Brain microvascular endothelial cell (primary cell): ENCODE data around the gene MTFP1.

ENCODE experiments used
- DNase-seq: peaks from one replicate; pipeline ENCODE4 v3.0.0-alpha.2; 2020
- H3K27ac ChIP-seq: fragments of 250-450 bp; sonication (Bioruptor Pico); 2 replicates; pipeline ENCODE4 v1.5.1; 2020; ENCODE audit warnings: mild to moderate bottlenecking, moderate library complexity
- H3K27me3 ChIP-seq: fragments of 250-450 bp; sonication (Bioruptor Pico); replicated peaks from 2 replicates; pipeline ENCODE4 v1.5.1; 2020; ENCODE audit warnings: mild to moderate bottlenecking
- H3K36me3 ChIP-seq: fragments of 250-450 bp; sonication (Bioruptor Pico); replicated peaks from 2 replicates; pipeline ENCODE4 v1.5.1; 2020; ENCODE audit warnings: mild to moderate bottlenecking
- H3K4me3 ChIP-seq: 2 replicates; pipeline ENCODE4 v1.5.1; 2011; ENCODE audit warnings: low read depth, mild to moderate bottlenecking, control low read depth, low read length, moderate library complexity
- CTCF ChIP-seq: IDR thresholded peaks from 2 replicates; pipeline ENCODE4 v1.5.1; 2011; ENCODE audit warnings: low read depth, mild to moderate bottlenecking, moderate library complexity, low read length, control low read depth, inconsistent platforms; ENCODE audit errors: missing control alignments
- in situ Hi-C: cut with HindIII; loops from 2 replicates; pipeline ENCODE4 v1.10.0; 2017; ENCODE audit warnings: low sequenced_read_pairs, low pct_ligation_motif_present

The MTFP1 gene

GRCh38 chr22:30393322-30393680 is 32.3 kb upstream of the MTFP1 start:
- no peak overlapping the region for H3K27ac ChIP-seq
- H3K4me3 ChIP-seq: no peak overlapping the region
- no peak for DNase-seq
- no peak for TF ChIP-seq CTCF
- no peaks in the 10 kb centered on the region for H3K27me3 ChIP-seq
- in situ Hi-C loops: no loop called here
- H3K36me3 ChIP-seq: no peaks in the 10 kb centered on the region

- DNase-seq: no peak
Observed at GRCh38 chr22:30393885-30394284, 31.7 kb upstream of the MTFP1 start.

GRCh38 chr22:30396871-30397655 is 28.5 kb upstream of the MTFP1 start, which contains the start of gene SEC14L2:
Gene SEC14L2, plus strand, starts transcription at chr22:30397018. Its CDS starts 99 bp downstream, at chr22:30397117.
- TF ChIP-seq CTCF: no peak
- Histone ChIP-seq H3K4me3 (peak within 1 kb of the TSS; percentile 83), H3K36me3 (peaks cover 16% of the 10 kb centered on the region), H3K27me3 (no peaks in the 10 kb centered on the region), H3K27ac (peak within 1 kb of the TSS; percentile 50)
- no peak for DNase-seq
- in situ Hi-C loops: no loop called here

More at GRCh38 chr22:30393885-30394284, 31.7 kb upstream of the MTFP1 start:
- no peak overlapping the region for H3K27ac ChIP-seq
- H3K36me3 ChIP-seq: no peaks in the 10 kb centered on the region
- no peaks in the 10 kb centered on the region for H3K27me3 ChIP-seq
- no peak for TF ChIP-seq CTCF
- in situ Hi-C loops: no loop called here
- no peak overlapping the region for H3K4me3 ChIP-seq

GRCh38 chr22:30397656-30398635 is 27.6 kb upstream of the MTFP1 start:
- Histone ChIP-seq H3K27me3 (no peaks in the 10 kb centered on the region), H3K36me3 (peaks cover 22% of the 10 kb centered on the region), H3K27ac (peak overlapping the region; percentile 50), H3K4me3 (peak overlapping the region; percentile 83)
- no peak for TF ChIP-seq CTCF
- no peak for DNase-seq
- in situ Hi-C loops: no loop called here

- in situ Hi-C loops: no loop called here
- no peak overlapping the region for H3K27ac ChIP-seq
- peak overlapping the region; percentile 83 for H3K4me3 ChIP-seq
Observed at GRCh38 chr22:30398685-30399680, 26.6 kb upstream of the MTFP1 start.

More at GRCh38 chr22:30398685-30399680, 26.6 kb upstream of the MTFP1 start:
- DNase-seq: no peak
- no peak for TF ChIP-seq CTCF
- Histone ChIP-seq H3K36me3 (peaks cover 26% of the 10 kb centered on the region), H3K27me3 (no peaks in the 10 kb centered on the region)
